GM10847 (cell line): ENCODE data around the gene PHC2.

Experiments used
- POLR2A ChIP-seq: IDR thresholded peaks from 2 replicates; pipeline ENCODE4 v1.6.1; 2011; ENCODE audit not compliant: insufficient read length; ENCODE audit errors: extremely low read depth

PHC2 gene

DNA sequence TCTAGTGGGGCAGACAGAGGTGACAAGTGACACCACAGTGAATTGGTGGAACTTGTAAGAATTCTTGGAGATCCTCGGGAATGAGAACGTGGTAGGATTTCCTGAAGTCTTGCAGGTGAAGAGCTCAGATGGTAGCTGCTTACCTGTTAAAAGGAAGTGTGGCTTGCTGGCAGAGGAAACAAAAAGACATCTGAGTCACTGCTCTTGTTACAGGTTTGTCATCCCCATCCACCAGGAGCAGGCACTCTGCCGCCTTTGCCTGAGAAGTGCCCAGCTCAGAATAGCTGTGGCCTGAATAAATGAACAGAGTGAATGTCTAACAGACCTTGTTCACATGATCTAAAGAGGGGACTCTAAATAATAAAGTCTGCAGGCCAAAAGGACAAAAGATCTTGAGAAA is 29.2 kb upstream of the PHC2 start:
- no peak for TF ChIP-seq POLR2A

DNA sequence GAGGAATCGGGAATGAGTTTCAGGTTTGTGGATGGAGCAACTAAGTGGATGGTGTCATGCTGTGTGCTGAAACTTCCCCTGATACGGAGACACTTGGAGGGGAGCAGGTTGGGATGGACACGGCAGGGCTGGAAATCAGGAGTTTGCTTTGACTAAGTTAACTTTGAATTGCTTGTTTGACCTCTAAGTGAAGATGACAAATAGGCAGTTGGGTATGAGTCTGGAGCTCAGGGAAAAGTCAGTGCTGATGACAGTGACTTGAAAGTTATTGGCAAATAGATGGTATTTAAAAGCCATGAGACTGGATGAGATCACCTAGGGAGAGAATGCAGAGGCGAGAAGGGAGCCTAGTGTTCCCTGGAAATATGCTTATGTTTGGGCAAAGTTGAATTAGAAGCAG is 28.8 kb upstream of the PHC2 start:
- no peak for TF ChIP-seq POLR2A

DNA sequence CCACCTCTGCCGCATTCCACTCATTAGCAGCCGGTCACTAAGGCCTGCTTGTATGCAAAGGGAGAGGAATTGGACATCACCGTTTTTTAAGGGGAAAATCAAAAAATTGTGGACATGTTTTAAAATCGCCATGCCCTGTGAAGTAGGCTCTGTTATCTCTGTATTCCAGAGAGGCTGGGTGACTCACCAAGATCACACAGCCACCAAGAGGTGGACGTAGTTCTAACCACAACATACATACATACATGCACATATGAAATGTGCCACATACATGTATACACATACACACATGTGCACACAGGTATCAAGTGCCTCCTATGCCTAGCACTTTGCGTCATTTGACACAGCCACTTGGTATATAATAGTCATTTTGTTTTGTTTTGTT is 25.6 kb upstream of the PHC2 start:
- no peak for TF ChIP-seq POLR2A

DNA sequence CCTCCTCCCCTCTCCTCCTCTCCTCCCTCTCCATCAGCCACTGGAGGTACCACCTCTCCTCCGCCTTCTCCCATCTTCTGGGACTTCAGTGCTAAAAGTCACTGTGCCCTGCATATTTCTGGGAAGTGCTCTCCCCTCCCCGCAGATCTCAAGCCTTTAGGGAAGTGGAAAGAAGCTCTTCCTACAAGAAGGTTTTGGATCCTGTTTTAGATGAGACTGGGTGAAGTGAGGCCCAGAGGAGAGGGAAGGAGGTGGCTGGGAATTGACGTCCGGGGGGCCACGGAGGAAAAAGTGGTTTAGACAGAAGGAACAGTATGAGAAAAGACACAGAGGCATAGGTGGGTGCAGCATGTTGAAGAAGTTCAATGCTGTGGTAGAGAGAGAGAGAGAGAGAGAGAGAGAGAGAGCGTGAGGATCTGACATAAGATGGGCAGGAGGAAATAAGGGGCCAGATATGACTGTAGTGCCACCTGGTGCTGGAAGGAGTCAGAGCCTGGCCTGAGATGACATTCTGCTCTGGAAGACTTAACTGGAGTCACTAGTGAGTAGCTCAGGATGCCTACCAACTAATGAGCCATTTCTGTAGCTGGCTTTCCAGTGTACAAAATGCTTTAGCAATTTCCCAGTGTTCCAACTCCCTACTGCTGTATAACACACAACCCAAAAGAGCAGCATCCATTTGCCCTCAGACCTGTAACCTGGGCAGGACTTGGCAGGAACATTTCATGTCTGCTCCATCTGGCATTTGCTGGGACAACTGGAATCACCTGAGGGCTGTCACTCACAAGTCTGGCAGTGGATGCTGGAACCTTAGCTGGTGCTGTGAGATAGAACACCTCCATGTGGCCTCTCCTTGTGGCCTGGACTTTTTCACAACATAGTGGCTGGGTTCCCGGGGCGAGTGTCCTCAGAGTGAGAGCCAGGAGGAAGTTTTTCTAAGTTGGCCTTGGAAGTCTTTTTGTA is 24.9 kb upstream of the PHC2 start:
- no peak for TF ChIP-seq POLR2A

DNA sequence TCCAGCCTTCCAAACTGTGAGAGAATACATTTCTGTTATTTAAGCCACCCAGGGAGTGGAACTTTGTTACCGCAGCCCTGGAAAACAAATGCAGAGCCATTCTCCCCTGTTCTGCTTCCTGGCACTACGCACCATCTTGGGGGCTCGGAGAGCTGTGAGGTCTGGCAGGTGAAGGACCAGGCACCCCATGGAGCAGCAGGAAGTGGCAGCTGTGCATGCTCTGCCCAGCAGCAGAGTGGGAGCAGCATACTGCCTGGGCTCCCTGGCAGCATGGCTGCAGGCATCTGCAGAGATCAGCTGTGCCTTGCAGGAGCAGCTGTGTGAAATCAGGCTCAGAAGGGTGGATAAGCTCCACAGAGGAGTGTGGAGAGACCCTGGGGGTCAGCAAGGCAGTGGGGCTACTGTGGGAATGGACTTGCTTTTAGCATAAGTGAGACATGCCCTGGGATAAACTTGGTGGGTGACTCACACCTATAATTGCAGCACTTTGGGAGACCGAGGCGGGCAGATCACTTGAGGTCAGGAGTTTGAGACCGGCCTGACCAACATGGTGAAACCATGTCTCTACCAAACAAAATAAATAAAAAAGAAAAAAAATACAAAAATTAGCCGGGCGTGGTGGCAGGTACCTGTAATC is 23.9 kb upstream of the PHC2 start:
- TF ChIP-seq POLR2A, result no peak

DNA sequence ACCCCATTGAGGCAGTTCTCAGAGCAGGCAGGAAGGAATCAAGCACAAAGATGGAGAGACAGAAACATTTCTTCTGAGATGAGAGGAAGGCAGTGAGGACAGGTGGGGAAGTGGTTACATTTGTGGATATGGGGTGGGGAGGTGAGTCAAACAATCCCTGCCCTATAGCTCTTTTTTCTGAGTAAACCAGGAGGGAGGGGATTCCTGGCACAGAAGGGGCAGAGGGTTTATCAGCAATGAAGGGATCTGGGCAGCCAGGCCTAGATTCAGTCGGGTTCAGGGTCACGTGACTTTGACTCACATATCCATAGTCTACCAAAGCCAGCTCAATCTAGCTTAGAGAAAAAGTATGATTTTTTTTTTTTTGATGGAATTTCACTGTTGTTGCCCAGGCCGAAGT is 15.7 kb upstream of the PHC2 start:
- TF ChIP-seq POLR2A, result no peak

DNA sequence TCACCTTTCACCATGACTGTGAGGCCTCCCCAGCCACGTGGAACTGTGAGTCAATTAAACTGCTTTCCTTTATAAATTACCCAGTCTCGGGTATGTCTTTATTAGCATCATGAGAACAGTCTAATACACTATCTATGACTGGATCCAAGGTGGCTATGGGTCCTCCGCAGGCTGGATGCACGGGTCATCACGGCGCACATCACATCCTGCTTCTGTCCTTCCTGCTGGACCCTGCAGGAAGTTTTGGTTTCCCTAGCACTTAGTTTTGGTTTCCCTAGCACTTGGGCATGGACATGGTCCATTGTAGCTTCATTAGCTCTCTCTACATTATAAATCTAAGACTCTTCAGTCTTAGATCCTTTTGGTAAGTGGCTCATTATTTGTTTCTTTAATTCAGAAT is 14.2 kb upstream of the PHC2 start:
- TF ChIP-seq POLR2A, result no peak

DNA sequence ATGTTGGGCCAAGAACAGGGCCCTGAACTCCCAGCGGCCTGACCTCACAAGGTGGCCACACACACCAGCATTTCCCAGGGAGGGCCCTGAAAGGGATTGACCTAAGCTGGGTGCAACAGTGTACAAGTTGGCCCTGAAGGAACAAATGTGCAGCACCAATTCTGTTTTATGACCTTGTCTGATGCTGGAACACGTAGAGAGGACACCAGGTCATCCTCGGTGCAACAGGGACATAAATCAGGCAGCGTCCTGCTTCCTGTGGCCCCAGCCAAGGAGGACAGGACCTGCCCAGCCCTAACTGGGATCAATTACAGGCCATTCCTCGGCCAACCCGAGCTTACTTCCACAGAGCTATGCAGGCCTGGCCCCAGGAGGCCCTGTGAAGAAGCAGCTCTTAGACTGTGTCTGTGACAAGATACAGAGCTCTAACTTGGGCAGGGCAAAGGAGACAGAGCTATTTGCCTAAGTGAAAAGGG is 12.8 kb upstream of the PHC2 start:
- TF ChIP-seq POLR2A, result no peak

DNA sequence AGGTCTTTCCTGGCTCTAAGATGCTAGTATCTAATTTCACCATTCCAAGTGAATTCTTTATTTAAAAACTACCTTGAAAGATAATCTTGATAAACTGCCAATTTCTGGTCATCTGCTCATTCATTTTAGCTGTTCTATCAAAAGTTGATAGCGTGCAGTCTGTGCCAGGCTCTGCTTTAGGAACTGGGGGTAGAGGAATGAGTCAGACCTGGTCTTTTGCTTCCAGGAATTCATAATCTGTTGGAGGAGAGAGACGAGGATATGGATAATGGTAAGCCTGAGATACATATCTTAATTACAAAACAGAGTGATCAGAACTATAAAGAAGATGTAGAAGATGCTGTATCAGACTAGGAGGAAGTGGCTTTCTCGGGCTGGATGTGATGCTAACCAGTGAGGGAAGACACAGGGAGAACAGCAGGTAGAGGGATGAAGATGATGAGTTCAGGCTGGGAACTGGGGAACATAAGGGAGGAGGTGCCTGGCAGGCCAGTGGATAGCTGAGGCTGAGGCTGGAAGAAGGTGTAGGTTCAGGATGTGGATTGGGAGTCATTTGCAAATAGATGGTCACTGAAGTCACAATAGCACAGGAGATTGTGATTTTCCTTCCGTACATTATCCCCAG is 12.3 kb upstream of the PHC2 start:
- TF ChIP-seq POLR2A, result no peak

DNA sequence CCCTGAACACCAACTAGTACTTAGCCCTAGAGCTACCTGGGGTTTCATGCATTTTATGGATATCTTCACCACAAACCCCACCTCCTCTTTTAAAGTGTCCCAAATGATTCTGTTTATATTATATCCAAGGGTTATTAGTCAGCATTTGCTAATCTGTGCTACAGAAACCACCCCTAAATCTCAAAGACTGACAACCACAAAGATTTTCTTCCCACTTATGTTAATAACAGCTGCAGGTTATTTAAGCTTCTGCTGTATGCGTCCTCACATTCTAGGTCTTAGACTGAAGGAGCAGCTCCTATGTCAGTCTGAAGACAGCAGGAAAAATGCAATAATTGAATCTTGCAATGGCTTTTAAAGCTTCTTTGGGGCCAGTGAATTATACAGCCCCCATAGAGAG is 11.2 kb upstream of the PHC2 start:
- no peak for TF ChIP-seq POLR2A

DNA sequence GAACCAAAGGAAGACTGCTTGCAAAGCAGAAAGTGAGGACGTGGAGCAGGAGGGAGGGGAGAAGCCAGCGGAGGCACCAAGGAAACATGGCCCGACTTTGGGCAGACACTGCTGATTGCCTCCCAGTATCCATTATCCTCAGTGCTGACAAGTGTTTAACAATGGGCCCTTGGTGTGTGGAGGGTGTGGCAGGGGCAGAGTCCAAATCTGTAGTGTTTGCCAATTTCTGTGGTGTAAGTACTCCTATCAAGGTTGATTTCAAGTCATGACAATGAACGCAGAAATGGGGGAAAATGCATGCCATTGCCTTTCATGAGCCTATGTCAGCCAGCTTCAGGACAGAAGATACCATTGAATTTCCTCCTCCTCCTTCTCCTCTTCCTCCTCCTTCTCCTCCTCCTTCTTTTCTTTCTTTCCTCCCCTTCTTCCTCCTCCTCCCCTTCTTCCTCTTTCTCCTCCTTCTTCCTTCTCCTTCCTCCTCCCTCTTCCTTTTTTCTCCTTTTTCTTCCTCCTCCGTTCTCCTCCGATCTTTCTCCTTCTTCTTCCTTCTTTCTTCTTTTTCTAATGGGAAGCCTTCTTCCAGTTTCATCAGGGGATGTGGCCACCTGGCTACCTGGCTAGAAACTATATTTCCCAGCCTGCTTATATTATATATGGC is 10.3 kb upstream of the PHC2 start:
- TF ChIP-seq POLR2A, result no peak

DNA sequence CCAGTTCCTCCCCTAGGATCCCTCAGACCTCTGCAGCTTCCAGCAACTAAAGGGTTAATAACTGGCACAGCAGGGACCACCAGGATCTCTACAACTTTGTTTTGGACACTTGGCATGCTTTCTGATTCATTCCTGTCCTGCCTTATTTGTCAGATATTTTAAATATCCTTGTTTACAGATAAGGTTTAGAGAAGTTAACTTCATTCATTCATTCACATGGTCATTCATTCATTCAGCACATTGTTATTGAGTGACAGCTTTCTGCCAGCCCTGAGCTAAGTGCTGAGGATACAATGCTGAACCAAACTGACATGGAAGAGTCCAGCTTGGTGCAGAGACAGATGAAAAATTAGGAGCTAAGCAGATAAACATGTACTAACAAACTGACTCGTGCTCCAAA is 8.8 kb upstream of the PHC2 start:
- TF ChIP-seq POLR2A, result no peak

DNA sequence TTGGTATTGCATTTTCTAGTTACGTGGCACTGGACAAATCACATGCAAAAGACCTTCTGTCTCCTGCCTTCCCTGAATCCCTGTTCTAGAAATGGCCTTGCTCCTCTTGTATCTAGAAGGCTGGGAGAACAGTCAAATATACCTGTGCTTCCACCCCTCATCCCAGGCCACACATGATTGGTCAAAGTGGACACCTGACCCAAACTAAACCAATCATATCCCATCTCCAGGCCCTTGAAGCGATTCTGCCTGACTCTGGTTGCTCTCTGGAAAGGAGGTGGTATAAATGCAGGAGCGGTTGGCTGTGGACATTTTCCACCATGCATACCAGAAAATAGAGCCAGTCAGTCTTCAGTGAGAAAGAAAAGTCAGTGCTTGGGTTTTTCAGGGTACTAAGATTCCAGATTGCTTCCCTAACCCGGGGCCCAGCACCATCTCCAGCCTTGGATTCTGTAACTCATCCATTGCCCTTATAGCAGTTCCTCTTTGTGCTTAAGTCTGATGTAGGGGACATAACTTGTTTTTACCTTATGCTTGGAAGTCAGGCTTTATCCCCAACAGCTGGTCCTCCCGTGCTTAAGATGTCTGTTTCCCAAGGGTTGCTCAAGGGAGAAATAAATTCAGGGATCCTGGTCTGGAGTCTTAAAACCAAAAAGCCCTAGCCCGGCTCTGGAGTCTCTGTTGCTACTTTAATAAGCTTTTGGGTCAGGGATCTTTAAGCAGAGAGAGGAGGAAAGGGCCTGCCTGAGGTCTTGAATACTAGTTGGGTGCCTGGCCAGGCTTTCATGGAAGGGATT is 7.7 kb upstream of the PHC2 start:
- no peak for TF ChIP-seq POLR2A

DNA sequence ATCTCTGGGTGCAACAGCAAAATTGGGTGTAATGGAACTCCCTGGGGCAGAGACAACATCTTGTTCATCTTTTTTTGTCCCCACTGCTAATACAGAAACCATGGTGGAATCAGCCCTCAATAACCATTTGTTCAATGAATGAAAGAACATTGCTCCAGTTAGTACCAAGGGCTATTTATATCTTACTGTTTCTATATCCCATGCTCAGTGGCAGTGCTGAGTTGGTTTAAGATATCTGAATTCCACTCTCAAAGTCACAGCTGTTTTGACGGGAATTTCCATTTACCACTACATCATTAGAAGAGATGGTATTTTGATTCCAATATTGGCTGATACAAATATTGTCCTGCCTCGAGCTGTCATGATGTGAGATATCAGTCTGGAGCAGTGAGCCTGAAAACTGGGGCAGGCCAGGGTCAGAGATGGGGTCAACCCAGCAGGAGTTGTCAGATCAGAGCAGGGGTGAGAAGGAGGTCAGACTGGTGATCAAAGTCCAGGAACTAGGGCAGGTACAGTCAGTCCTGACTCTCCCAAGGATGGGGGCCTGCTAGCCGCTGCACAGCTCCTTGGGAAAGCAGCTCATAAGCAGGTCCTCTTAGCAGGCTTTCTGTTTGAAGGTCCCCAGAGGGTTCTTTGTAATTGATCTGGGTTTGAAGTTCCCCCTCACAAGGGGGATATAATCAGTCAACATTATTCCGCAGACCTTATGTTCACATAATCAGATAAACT is 5.8 kb upstream of the PHC2 start:
- no peak for TF ChIP-seq POLR2A

DNA sequence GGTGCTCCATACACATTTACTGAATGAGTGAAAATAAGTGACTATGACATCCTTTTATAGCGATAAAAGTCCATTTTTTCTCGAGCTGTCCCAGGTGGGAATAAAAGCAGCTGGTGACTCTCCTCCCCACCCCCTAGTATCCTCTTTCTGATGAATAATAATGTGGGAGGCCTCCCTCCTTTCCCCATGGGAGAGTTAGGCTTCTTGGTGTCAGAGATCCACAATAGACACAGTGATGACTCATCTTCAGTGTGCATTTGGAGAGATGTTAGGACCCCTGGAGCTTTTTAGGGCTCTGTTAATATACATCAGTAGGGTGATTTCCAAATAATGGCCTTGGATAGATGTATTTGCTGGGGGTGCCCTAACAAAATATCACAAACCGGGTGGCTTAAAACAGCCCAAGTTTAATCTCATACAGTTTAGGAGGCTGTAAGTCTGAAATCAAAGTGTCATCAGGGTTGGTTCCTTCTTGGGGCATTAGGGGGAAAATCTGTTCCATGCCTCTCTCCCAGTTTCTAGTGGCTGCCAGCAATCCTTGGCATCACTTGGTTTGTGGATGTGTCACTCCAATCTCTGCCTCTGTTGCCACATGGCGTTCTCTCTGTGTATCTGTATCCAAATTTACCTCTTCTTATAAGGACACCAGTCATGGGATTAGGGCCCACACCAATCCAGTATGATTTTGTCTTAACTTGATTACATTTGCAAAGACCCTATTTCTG is 4.4 kb upstream of the PHC2 start:
- TF ChIP-seq POLR2A, result no peak
